ENCODE data around the gene SARDH. TPM values are rescaled to one million over a fixed set of nuclear protein-coding genes. Genes with fewer than 3 reads are reported as not detected.
"Not testable (repeated sequence)": the region's sequence is repeated elsewhere in the genome, so short reads cannot be mapped to it uniquely, and the experiment has no call there.

The SARDH gene
- total RNA-seq, 8 experiments from 2014 or later = 0.20 to 3.4 (median 2.4) TPM

- WGBS, 10 experiments = 73% methylated on average over 5 of the region's 31 CpGs; no CpG with 5 or more reads in 9 of the 10 experiments
- not testable (repeated sequence) for ATAC-seq (replicated peaks in 6 of 8); H3K4me3 ChIP-seq; H3K27ac ChIP-seq; H3K4me1 ChIP-seq (replicated peaks in 1 of 2)
- in situ Hi-C loops (cut with MboI; ENCODE audit: low pct_unique_long_range_greater_than_20kb in 2 of 9, low sequenced_read_pairs in 9 of 9, unreplicated experiment in 9 of 9) = loop anchor here in 1 of 9 experiments (25.0 kb wide), 1 partner anchor 207 kb away; the partner anchor contains the start of gene ADAMTSL2
Measured at GRCh38 chr9:133744528-133744927, 6.4 kb upstream of the SARDH start.

GRCh38 chr9:133742849-133743444 lies 4.8 kb upstream of the SARDH start:
- peak; percentile 69 to 90 (median 78) for ATAC-seq (replicated peaks in 6 of 8)
- Histone ChIP-seq H3K4me3 (no peak overlapping the region), H3K4me1 (replicated peaks in 1 of 2) (peaks cover 8 to 11% of the 10 kb centered on the region in 2 donors), H3K27ac (no peak overlapping the region)
- WGBS, 10 experiments = 0 to 87% (median 40%) methylated on average over 1 to 5 of the region's 8 CpGs; no CpG with 5 or more reads in 1 of the 10 experiments
- in situ Hi-C loops (cut with MboI; ENCODE audit: low pct_unique_long_range_greater_than_20kb in 2 of 9, low sequenced_read_pairs in 9 of 9, unreplicated experiment in 9 of 9) = loop anchor here in 1 of 9 experiments (25.0 kb wide), 1 partner anchor 206 kb away; the partner anchor contains the start of gene ADAMTSL2

- 20 to 100% (median 89%) methylated on average over 2 to 4 of the region's 7 CpGs; no CpG with 5 or more reads in 4 of the 10 experiments for WGBS, 10 experiments
Measured at GRCh38 chr9:133742251-133742650, 4.1 kb upstream of the SARDH start.

GRCh38 chr9:133741716-133742115 lies 3.6 kb upstream of the SARDH start:
- in situ Hi-C loops (cut with MboI; ENCODE audit: low pct_unique_long_range_greater_than_20kb in 2 of 9, low sequenced_read_pairs in 9 of 9, unreplicated experiment in 9 of 9) = loop anchor here in 1 of 9 experiments (25.0 kb wide), 1 partner anchor 204 kb away; the partner anchor contains the start of gene ADAMTSL2
- peaks cover 15 to 24% of the 10 kb centered on the region in 2 donors for H3K4me1 ChIP-seq (replicated peaks in 1 of 2)
- no peak for ATAC-seq (replicated peaks in 6 of 8)
- 80 to 96% (median 92%) methylated on average over 1 to 6 of the region's 14 CpGs; no CpG with 5 or more reads in 5 of the 10 experiments for WGBS, 10 experiments
- H3K4me3 ChIP-seq = no peak overlapping the region
- no peak overlapping the region for H3K27ac ChIP-seq

More at GRCh38 chr9:133742251-133742650, 4.1 kb upstream of the SARDH start:
- Histone ChIP-seq H3K27ac (no peak overlapping the region), H3K4me3 (no peak overlapping the region), H3K4me1 (replicated peaks in 1 of 2) (peaks cover 15 to 18% of the 10 kb centered on the region in 2 donors)
- in situ Hi-C loops (cut with MboI; ENCODE audit: low pct_unique_long_range_greater_than_20kb in 2 of 9, low sequenced_read_pairs in 9 of 9, unreplicated experiment in 9 of 9) = loop anchor here in 1 of 9 experiments (25.0 kb wide), 1 partner anchor 205 kb away; the partner anchor contains the start of gene ADAMTSL2
- no peak for ATAC-seq (replicated peaks in 6 of 8)

- Histone ChIP-seq H3K4me1 (replicated peaks in 1 of 2) (peaks cover 18 to 32% of the 10 kb centered on the region in 2 donors), H3K27ac (no peak overlapping the region), H3K4me3 (no peak overlapping the region)
- WGBS, 10 experiments = 86 to 100% (median 93%) methylated on average over 1 to 3 of the region's 8 CpGs; no CpG with 5 or more reads in 7 of the 10 experiments
- no peak for ATAC-seq (replicated peaks in 6 of 8)
- in situ Hi-C loops (cut with MboI; ENCODE audit: low pct_unique_long_range_greater_than_20kb in 2 of 9, low sequenced_read_pairs in 9 of 9, unreplicated experiment in 9 of 9) = loop anchor here in 1 of 9 experiments (25.0 kb wide), 1 partner anchor 204 kb away; the partner anchor contains the start of gene ADAMTSL2
Measured at GRCh38 chr9:133740911-133741310, 2.8 kb upstream of the SARDH start.

DNA sequence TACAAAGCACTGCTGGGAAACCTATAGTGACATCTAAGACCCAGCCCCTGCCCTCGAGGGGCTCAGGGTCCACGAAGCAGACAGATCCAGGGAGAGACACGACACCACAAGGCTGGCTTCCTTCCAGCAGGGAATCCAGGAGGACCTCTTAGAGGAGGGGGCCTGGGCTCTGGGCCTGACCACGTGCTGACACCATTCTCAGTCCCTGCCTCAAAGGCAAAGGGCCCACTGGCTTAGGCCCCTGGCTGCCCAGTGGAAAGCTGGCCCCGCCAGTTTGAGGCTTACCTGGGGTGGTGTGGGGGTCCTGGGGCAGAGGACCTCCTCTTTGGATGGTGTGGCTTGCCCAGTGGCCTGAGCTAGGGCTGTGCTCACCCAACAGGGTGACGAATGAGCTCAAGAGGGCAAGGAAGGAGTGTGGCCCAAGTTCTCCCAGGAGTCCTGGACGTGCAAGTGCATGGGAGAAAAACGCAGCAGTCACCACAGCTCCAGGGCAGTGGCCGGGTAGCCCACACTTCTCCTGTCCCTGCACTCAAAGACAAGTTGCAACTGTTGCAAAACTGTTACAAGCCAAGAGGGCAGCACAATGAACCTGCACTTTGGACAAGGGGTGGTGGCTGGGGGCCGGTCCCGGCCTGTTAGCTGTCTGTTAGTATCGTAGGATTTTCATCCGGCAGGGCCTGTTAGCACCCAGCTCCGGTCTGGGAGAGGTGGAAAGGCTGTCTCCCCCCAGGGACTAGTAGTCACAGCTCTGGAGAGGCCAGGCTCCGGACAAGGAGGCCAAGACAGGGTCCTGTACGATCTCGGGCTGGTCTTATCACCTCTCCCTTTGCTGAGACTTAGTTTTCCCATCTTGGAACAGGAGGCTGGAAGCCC lies 1.5 kb upstream of the SARDH start:
- no peak for ATAC-seq (replicated peaks in 6 of 8)
- in situ Hi-C loops (cut with MboI; ENCODE audit: low pct_unique_long_range_greater_than_20kb in 2 of 9, low sequenced_read_pairs in 9 of 9, unreplicated experiment in 9 of 9) = loop anchor here in 1 of 9 experiments (25.0 kb wide), 1 partner anchor 202 kb away; the partner anchor contains the start of gene ADAMTSL2
- H3K4me1 ChIP-seq (replicated peaks in 1 of 2) = peaks cover 31 to 44% of the 10 kb centered on the region in 2 donors
- 54 to 100% (median 82%) methylated on average over 1 to 10 of the region's 17 CpGs; no CpG with 5 or more reads in 3 of the 10 experiments for WGBS, 10 experiments
- H3K27ac ChIP-seq = no peak overlapping the region
- no peak overlapping the region for H3K4me3 ChIP-seq

DNA sequence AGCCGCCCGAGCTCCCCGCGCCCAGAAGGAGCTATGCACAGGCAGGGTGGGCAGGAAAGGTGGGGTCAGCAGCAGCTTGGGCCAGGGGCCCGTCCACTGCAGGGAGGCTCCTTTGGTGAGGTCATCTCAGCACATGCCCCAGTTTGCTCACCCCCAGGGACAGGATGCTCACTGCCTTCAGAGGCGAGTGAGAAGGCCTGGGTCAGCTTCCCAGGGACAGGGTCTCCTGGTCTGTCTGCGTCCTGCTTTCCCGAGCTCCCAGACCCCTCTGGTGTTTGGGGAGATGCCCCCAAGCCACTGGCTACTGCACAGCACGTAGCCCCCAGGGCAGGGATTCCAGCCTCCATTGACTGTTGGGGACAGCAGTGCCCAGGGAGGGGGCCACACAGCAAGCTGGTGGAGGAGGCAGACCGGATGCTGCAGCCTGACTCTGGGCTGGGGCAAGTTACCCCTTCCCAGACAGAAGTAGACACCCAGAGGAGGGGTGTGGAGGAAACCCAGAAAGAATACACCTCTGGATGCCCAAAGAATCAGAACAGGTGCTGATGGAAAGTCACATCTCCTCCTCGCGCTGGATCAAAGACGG lies 581 bp upstream of the SARDH start:
- in situ Hi-C loops (cut with MboI; ENCODE audit: low pct_unique_long_range_greater_than_20kb in 2 of 9, low sequenced_read_pairs in 9 of 9, unreplicated experiment in 9 of 9) = loop anchor here in 1 of 9 experiments (25.0 kb wide), 1 partner anchor 201 kb away; the partner anchor contains the start of gene ADAMTSL2
- Histone ChIP-seq H3K27ac (peak overlapping the region in 1 of 2 donors; percentile 37), H3K4me3 (no peak overlapping the region), H3K4me1 (replicated peaks in 1 of 2) (peaks cover 31 to 45% of the 10 kb centered on the region in 2 donors)
- 20 to 100% (median 91%) methylated on average over 1 to 6 of the region's 13 CpGs; no CpG with 5 or more reads in 4 of the 10 experiments for WGBS, 10 experiments
- no peak for ATAC-seq (replicated peaks in 6 of 8)

- WGBS, 10 experiments = 29 to 93% (median 67%) methylated on average over 1 to 3 of the region's 15 CpGs; no CpG with 5 or more reads in 6 of the 10 experiments
- H3K27ac ChIP-seq = peak overlapping the region in 1 of 2 donors; percentile 5
- peaks cover 31 to 42% of the 10 kb centered on the region in 2 donors for H3K4me1 ChIP-seq (replicated peaks in 1 of 2)
- H3K4me3 ChIP-seq = no peak overlapping the region
- in situ Hi-C loops (cut with MboI; ENCODE audit: low pct_unique_long_range_greater_than_20kb in 2 of 9, low sequenced_read_pairs in 9 of 9, unreplicated experiment in 9 of 9) = loop anchor here in 1 of 9 experiments (25.0 kb wide), 1 partner anchor 200 kb away; the partner anchor contains the start of gene ADAMTSL2
- no peak for ATAC-seq (replicated peaks in 6 of 8)
Measured at GRCh38 chr9:133737071-133737773, 930 bp downstream of the SARDH start.

DNA sequence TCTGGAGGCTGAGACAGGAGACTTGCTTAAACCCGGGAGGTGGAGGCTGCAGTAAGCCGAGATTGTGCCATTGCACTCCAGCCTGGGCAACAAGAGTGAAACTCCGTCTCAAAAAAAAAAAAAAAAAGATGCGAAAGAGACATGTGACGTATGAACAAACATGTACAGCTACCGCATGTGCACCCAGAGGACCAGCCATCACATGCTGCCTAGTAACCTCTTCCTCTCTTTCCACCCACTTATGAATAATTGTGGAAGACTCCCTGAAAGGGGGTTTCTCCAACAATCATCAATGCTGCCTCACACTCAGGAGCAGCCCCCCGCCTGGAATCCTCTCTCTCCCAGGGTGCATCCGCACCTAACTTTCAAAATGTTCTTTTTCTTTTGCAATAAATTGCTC lies 2.2 kb downstream of the SARDH start:
- Histone ChIP-seq H3K4me3 (no peak overlapping the region), H3K27ac (peak overlapping the region; percentile 60 to 66), H3K4me1 (replicated peaks in 1 of 2) (peaks cover 31 to 42% of the 10 kb centered on the region in 2 donors)
- 65 to 100% (median 90%) methylated on average over 1 to 7 of the region's 8 CpGs for WGBS, 10 experiments
- no peak for ATAC-seq (replicated peaks in 6 of 8)
- in situ Hi-C loops (cut with MboI; ENCODE audit: low pct_unique_long_range_greater_than_20kb in 2 of 9, low sequenced_read_pairs in 9 of 9, unreplicated experiment in 9 of 9) = loop anchor here in 1 of 9 experiments (25.0 kb wide), 1 partner anchor 199 kb away; the partner anchor contains the start of gene ADAMTSL2

GRCh38 chr9:133735415-133735775 lies 2.8 kb downstream of the SARDH start:
- Histone ChIP-seq H3K4me1 (replicated peaks in 1 of 2) (peaks cover 31 to 42% of the 10 kb centered on the region in 2 donors), H3K27ac (peak overlapping the region; percentile 60 to 66), H3K4me3 (no peak overlapping the region)
- 0 to 67% (median 19%) methylated on average over 1 to 8 of the region's 10 CpGs; no CpG with 5 or more reads in 5 of the 10 experiments for whole genome bisulfite sequencing, 10 experiments
- peak in 5 of 8 experiments; percentile 14 to 39 (median 18) for ATAC-seq (replicated peaks in 6 of 8)
- in situ Hi-C loops (cut with MboI; ENCODE audit: low pct_unique_long_range_greater_than_20kb in 2 of 9, low sequenced_read_pairs in 9 of 9, unreplicated experiment in 9 of 9) = loop anchor here in 1 of 9 experiments (25.0 kb wide), 1 partner anchor 198 kb away; the partner anchor contains the start of gene ADAMTSL2

DNA sequence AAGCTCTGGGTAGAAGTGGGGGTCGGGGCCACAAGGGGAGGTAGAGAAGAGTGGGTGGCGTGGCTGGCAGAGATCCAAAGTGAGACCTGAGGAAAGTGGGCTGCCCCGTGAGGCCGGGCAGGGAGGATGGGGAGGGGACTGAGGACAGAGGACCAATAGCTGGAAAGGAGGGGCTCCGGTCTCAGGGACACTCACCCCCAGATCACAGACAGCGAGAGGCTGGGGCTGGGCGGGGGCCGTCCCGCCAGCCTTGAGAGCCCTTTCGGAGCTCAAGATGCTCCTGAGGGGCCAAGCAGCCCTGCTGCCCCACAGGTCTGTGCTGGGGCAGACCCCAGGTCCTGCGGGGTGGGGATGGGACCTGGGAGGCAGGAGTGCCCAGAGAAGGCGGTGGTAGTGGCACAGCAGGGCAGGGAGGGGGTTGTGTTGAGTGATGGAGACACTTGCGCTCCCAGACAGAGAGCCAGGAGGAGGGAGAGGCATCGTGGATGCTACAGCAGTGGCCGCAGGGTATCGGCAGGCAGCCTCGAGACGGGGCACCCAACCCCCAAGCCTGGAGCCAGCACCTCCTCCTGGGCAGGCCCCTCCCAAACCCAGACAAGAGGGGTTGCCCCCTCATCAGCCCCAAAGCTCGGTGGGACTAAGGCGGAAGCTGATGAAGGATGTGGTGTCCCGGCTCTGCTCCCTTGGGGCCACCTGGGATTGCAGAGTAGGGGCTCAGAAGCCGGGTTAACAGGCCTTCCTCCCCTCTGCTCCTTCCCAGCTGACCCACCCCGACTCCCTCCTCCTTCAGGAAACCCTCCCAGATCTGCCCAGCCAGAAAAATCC lies 3.4 kb downstream of the SARDH start:
- Histone ChIP-seq H3K27ac (peak overlapping the region; percentile 60 to 66), H3K4me1 (replicated peaks in 1 of 2) (peaks cover 31 to 42% of the 10 kb centered on the region in 2 donors), H3K4me3 (no peak overlapping the region)
- in situ Hi-C loops (cut with MboI; ENCODE audit: low pct_unique_long_range_greater_than_20kb in 2 of 9, low sequenced_read_pairs in 9 of 9, unreplicated experiment in 9 of 9) = loop anchor here in 1 of 9 experiments (25.0 kb wide), 1 partner anchor 198 kb away; the partner anchor contains the start of gene ADAMTSL2
- WGBS, 10 experiments = 20% methylated on average over 2 of the region's 23 CpGs; no CpG with 5 or more reads in 9 of the 10 experiments
- ATAC-seq (replicated peaks in 6 of 8) = peak in 3 of 8 experiments; percentile 16 to 18 (median 16)
